Measurements from ENCODE around the gene CYP2C18. TPM values are rescaled to one million over a fixed set of nuclear protein-coding genes. Genes with fewer than 3 reads are reported as not detected.
"Not testable (repeated sequence)": the region's sequence is repeated elsewhere in the genome, so short reads cannot be mapped to it uniquely, and the experiment has no call there.

CYP2C18 gene
- total RNA-seq, 2 donors from 2014 or later = not detected

DNA sequence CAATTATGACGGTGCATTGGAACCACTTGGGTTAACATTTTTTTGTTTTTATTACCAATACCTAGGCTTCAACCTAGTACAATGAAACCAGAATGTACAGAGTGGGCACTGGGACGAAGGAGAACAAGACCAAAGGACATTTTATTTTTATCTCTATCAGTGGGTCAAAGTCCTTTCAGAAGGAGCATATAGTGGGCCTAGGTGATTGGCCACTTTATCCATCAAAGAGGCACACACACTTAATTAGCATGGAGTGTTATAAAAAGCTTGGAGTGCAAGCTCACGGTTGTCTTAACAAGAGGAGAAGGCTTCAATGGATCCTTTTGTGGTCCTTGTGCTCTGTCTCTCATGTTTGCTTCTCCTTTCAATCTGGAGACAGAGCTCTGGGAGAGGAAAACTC is 78.9 kb downstream of the CYP2C18 start, which contains the start of gene CYP2C19:
Gene CYP2C19 (plus strand): TSS at position 289 of the 400 bp plus-strand sequence. CDS start 25 bp downstream, at position 314.
- Histone ChIP-seq H3K9me3 (ENCODE audit: control insufficient read depth, low read length) (no peaks in the 10 kb centered on the region), H3K36me3 (ENCODE audit: control insufficient read depth, insufficient read depth, low read length) (no peaks in the 10 kb centered on the region), H3K27me3 (ENCODE audit: control insufficient read depth, insufficient read depth, low read length, poor library complexity, severe bottlenecking) (no peaks in the 10 kb centered on the region), H3K9ac (ENCODE audit: extremely low read depth, low read length, poor library complexity, severe bottlenecking) (no peak within 1 kb of the TSS), H3K4me1 (ENCODE audit: control insufficient read depth, insufficient read depth, low read length) (no peaks in the 10 kb centered on the region), H3K4me3 (ENCODE audit: low read length) (no peak within 1 kb of the TSS), H3K27ac (ENCODE audit: low read depth, low read length) (no peak within 1 kb of the TSS)
- DNase-seq = no peak
- no peaks in the 10 kb centered on the region for H3K36me3 Mint-ChIP-seq (ENCODE audit: low read depth)
- no peak within 1 kb of the TSS for H3K27ac Mint-ChIP-seq
- 80 to 93% methylated on average over 1 to 3 of the region's 3 CpGs for WGBS, 2 experiments (ENCODE audit: insufficient coverage in 1 of 2, insufficient read length in 1 of 2)
- no peaks in the 10 kb centered on the region for H3K27me3 Mint-ChIP-seq (ENCODE audit: insufficient read depth)
- TF ChIP-seq CTCF (conservative IDR thresholded peaks at IDR 0.05) = no peak
- no peak within 1 kb of the TSS for H3K4me3 Mint-ChIP-seq
- H3K4me1 Mint-ChIP-seq = peaks cover 2% of the 10 kb centered on the region
- no peaks in the 10 kb centered on the region for H3K9me3 Mint-ChIP-seq

DNA sequence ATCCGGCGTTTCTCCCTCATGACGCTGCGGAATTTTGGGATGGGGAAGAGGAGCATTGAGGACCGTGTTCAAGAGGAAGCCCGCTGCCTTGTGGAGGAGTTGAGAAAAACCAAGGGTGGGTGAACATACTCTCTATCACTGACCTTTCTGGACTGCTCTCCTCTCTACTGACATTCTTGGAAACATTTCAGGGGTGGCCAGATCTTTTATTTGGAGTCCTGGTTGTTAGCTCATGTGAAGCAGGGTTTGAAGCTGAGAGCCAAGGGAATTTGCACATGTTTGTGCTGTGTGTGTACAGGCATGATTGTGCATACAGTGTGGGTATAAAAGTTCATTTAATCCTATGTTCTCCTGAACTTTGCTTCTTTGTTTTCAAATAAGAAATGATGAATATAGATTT is 91.9 kb downstream of the CYP2C18 start:
- not testable (repeated sequence) for H3K9me3 ChIP-seq (ENCODE audit: control insufficient read depth, low read length)

DNA sequence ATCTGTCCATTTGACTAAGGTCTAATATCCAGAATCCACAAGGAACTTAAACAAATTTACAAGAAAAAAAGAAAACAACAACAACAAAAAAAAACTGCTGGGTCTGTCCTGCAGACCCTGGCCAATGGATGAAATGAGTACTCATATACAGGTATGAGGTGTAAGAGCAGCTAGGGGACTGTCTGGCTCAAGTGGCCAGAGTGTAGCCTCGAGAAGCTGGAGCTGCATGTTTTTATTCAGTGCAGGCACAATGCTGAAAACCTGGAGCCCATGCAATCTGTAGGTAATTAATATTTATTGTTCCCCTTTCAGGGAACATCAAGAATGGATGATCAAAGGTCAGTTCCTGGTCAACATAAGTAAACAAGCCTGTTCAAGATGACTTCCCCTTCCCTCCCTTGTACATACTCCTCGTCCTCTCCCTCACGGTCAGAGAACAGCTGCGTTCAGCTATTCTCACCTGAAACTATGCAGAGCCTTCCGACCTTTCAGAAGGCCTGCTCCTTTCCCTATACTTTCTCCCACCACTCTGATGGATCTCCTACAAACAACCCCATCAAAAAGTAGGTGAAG is 94.4 kb downstream of the CYP2C18 start:
- Histone ChIP-seq H3K4me3 (ENCODE audit: low read length) (no peak overlapping the region), H3K9me3 (ENCODE audit: control insufficient read depth, low read length) (no peaks in the 10 kb centered on the region), H3K27ac (ENCODE audit: low read depth, low read length) (no peak overlapping the region), H3K4me1 (ENCODE audit: control insufficient read depth, insufficient read depth, low read length) (no peaks in the 10 kb centered on the region), H3K27me3 (ENCODE audit: control insufficient read depth, insufficient read depth, low read length, poor library complexity, severe bottlenecking) (no peaks in the 10 kb centered on the region), H3K9ac (ENCODE audit: extremely low read depth, low read length, poor library complexity, severe bottlenecking) (no peak overlapping the region), H3K36me3 (ENCODE audit: control insufficient read depth, insufficient read depth, low read length) (no peaks in the 10 kb centered on the region)
- Mint-ChIP-seq H3K27ac (no peak overlapping the region), H3K36me3 (ENCODE audit: low read depth) (no peaks in the 10 kb centered on the region), H3K4me1 (no peaks in the 10 kb centered on the region), H3K9me3 (no peaks in the 10 kb centered on the region), H3K4me3 (no peak overlapping the region), H3K27me3 (ENCODE audit: insufficient read depth) (no peaks in the 10 kb centered on the region)
- 85 to 90% methylated on average over 5 of the region's 5 CpGs for WGBS, 2 experiments (ENCODE audit: insufficient coverage in 1 of 2, insufficient read length in 1 of 2)
- DNase-seq = no peak
- no peak for TF ChIP-seq CTCF (conservative IDR thresholded peaks at IDR 0.05)

More for the DNA sequence above, 91.9 kb downstream of the CYP2C18 start:
- H3K4me1 Mint-ChIP-seq; DNase-seq; H3K36me3 ChIP-seq (ENCODE audit: control insufficient read depth, insufficient read depth, low read length); H3K27ac ChIP-seq (ENCODE audit: low read depth, low read length); H3K27me3 Mint-ChIP-seq (ENCODE audit: insufficient read depth); H3K36me3 Mint-ChIP-seq (ENCODE audit: low read depth); H3K9ac ChIP-seq (ENCODE audit: extremely low read depth, low read length, poor library complexity, severe bottlenecking); H3K4me3 ChIP-seq (ENCODE audit: low read length); H3K27ac Mint-ChIP-seq; H3K4me1 ChIP-seq (ENCODE audit: control insufficient read depth, insufficient read depth, low read length); H3K9me3 Mint-ChIP-seq; H3K27me3 ChIP-seq (ENCODE audit: control insufficient read depth, insufficient read depth, low read length, poor library complexity, severe bottlenecking); H3K4me3 Mint-ChIP-seq: not testable (repeated sequence)
- 92 to 100% methylated on average over 1 to 6 of the region's 6 CpGs for WGBS, 2 experiments (ENCODE audit: insufficient coverage in 1 of 2, insufficient read length in 1 of 2)

DNA sequence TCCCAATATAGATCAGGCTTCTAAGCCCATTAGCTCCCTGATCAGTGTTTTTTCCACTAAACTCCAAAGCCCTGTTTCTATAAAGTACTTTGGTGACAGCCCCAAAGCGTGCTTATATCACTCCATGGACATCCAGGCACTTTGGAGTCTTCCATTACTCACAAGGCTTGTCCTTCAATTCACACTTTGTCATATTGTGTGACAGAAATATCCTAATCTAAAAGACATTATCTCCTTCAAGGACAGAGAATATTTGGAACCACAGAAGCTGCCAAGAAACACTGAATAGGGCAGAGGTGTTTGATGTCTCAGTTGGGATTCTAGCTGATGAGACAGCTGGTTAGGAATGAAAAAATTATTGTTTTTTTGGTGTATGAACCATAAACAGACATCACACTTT is 97.3 kb downstream of the CYP2C18 start:
- Mint-ChIP-seq H3K9me3 (no peaks in the 10 kb centered on the region), H3K27ac (no peak overlapping the region), H3K27me3 (ENCODE audit: insufficient read depth) (no peaks in the 10 kb centered on the region), H3K36me3 (ENCODE audit: low read depth) (no peaks in the 10 kb centered on the region), H3K4me3 (no peak overlapping the region), H3K4me1 (no peaks in the 10 kb centered on the region)
- no peak overlapping the region for H3K4me3 ChIP-seq (ENCODE audit: low read length)
- H3K36me3 ChIP-seq (ENCODE audit: control insufficient read depth, insufficient read depth, low read length) = no peaks in the 10 kb centered on the region
- H3K4me1 ChIP-seq (ENCODE audit: control insufficient read depth, insufficient read depth, low read length) = no peaks in the 10 kb centered on the region
- WGBS, 2 experiments (ENCODE audit: insufficient coverage in 1 of 2, insufficient read length in 1 of 2) = 96% methylated on average over 1 of the region's 1 CpG; no CpG with 5 or more reads in 1 of the 2 experiments
- no peak overlapping the region for H3K9ac ChIP-seq (ENCODE audit: extremely low read depth, low read length, poor library complexity, severe bottlenecking)
- no peaks in the 10 kb centered on the region for H3K27me3 ChIP-seq (ENCODE audit: control insufficient read depth, insufficient read depth, low read length, poor library complexity, severe bottlenecking)
- no peak for TF ChIP-seq CTCF (conservative IDR thresholded peaks at IDR 0.05)
- no peaks in the 10 kb centered on the region for H3K9me3 ChIP-seq (ENCODE audit: control insufficient read depth, low read length)
- DNase-seq = no peak
- H3K27ac ChIP-seq (ENCODE audit: low read depth, low read length) = no peak overlapping the region

All from endodermal cell (in vitro differentiated cells).